CD4-positive, alpha-beta memory T cell (primary cell): ENCODE measurements around the gene NFATC4. TPM values are rescaled to one million over a fixed set of nuclear protein-coding genes. Genes with fewer than 3 reads are reported as not detected.

Experiments
- CTCF ChIA-PET: fragments of 350-600 bp; sonication (Branson Sonifier 250); formaldehyde crosslinking; loops from one replicate; lab custom pipeline; 2021; ENCODE audit warnings: inconsistent platforms; ENCODE audit not compliant: partially characterized antibody; lab: Charles Lee
- POLR2A ChIA-PET: fragments of 350-600 bp; sonication (Branson Sonifier 250); formaldehyde crosslinking; loops from one replicate; lab custom pipeline; 2021; ENCODE audit not compliant: partially characterized antibody; lab: Charles Lee
- DNase-seq, 5 donors: peaks; one replicate each; pipeline versions ENCODE4 v3.0.0 to v3.0.0-alpha.2; 2020 to 2022; ENCODE audit warnings: mixed read lengths in 1 of 5
- H3K27ac ChIP-seq: one replicate; pipeline ENCODE4 v1.7.0; 2013; ENCODE audit warnings: low read depth, low read length
- H3K27me3 ChIP-seq: 2 replicates; pipeline ENCODE4 v1.7.0; 2013; ENCODE audit warnings: mild to moderate bottlenecking, low read length, moderate library complexity; ENCODE audit not compliant: insufficient read depth
- H3K36me3 ChIP-seq: 2 replicates; pipeline ENCODE4 v1.7.0; 2013; ENCODE audit warnings: mild to moderate bottlenecking, low read length, moderate library complexity; ENCODE audit not compliant: insufficient read depth
- H3K4me1 ChIP-seq: 2 replicates; pipeline ENCODE4 v1.7.0; 2013; ENCODE audit warnings: mild to moderate bottlenecking, low read length, moderate library complexity; ENCODE audit not compliant: insufficient read depth
- H3K4me3 ChIP-seq, 2 donors: one replicate each; pipeline ENCODE4 v1.7.0; 2013; ENCODE audit warnings: low read length in 2 of 2, mild to moderate bottlenecking in 1 of 2
- H3K9me3 ChIP-seq, 2 donors: one replicate each; pipeline ENCODE4 v1.7.0; 2013; ENCODE audit warnings: low read length in 2 of 2, control low read depth in 1 of 2; ENCODE audit not compliant: control insufficient read depth in 1 of 2
- H3K27ac Mint-ChIP-seq, 7 donors: one replicate each; pipeline ENCODE4 v1.8.0; 2020 to 2021; ENCODE audit warnings: mixed read lengths in 7 of 7, mild to moderate bottlenecking in 6 of 7, inconsistent platforms in 3 of 7, moderate library complexity in 3 of 7
- H3K27me3 Mint-ChIP-seq, 2 donors: one replicate each; pipeline ENCODE4 v1.8.0; 2020 to 2021; ENCODE audit warnings: mixed read lengths in 2 of 2
- H3K36me3 Mint-ChIP-seq, 2 donors: one replicate each; pipeline ENCODE4 v1.8.0; 2020 to 2021; ENCODE audit warnings: mixed read lengths in 2 of 2, inconsistent platforms in 1 of 2, mild to moderate bottlenecking in 1 of 2
- H3K4me1 Mint-ChIP-seq, 4 donors: one replicate each; pipeline ENCODE4 v1.8.0; 2020 to 2021; ENCODE audit warnings: mixed read lengths in 4 of 4, mild to moderate bottlenecking in 1 of 4
- H3K4me3 Mint-ChIP-seq, 8 donors: one replicate each; pipeline ENCODE4 v1.8.0; 2020 to 2021; ENCODE audit warnings: mixed read lengths in 8 of 8, mild to moderate bottlenecking in 7 of 8, moderate library complexity in 6 of 8, inconsistent platforms in 3 of 8
- H3K9me3 Mint-ChIP-seq, 8 donors: one replicate each; pipeline ENCODE4 v1.8.0; 2020 to 2021; ENCODE audit warnings: mixed read lengths in 8 of 8, mild to moderate bottlenecking in 5 of 8, inconsistent platforms in 3 of 8, moderate library complexity in 1 of 8
- intact Hi-C: fragments of 100-400 bp; cut with micrococcal nuclease; formaldehyde crosslinking; loops from one replicate; pipeline ENCODE4 v1.15.1; 2023
- polyA plus RNA-seq, 2 donors: library from polyadenylated mRNA; unstranded; fragments of 300-500 nt; fragmentation: Illumina TruSeq; gene quantifications; one replicate each; pipeline ENCODE4 v1.2.3, GENCODE V29; 2021
- total RNA-seq, 2 experiments: library from RNA; stranded (reverse); gene quantifications; one replicate each; pipeline ENCODE4 v1.2.3, GENCODE V29; 2021

The NFATC4 gene
- total and polyA plus RNA-seq, 4 experiments from 2014 or later = not detected

DNA sequence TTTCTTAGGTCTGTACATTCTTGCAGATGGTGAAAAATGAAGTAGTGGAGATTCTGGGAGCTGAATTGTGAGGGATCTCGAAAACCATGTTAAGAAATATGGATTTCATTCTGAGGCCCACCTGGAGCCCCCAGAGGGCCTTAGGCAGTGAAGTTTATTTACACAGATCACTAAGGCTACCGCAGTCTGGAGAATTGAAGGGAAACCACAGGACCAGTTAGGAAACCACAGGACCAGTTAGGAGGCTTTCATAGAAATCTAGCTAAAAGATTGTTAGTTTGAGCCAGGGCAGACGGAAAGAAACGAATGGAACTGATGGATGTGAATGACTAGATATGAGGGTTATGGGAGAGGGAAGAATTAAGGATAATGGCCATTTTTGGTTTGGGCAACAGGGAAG lies 54.3 kb downstream of the NFATC4 start:
- peak in 1 of 5 donors; percentile 31 for DNase-seq
- Histone ChIP-seq H3K4me1 (peaks cover 40% of the 10 kb centered on the region), H3K9me3 (no peaks in the 10 kb centered on the region), H3K27ac (no peak overlapping the region), H3K27me3 (no peaks in the 10 kb centered on the region), H3K4me3 (no peak overlapping the region), H3K36me3 (no peaks in the 10 kb centered on the region)
- H3K4me3 Mint-ChIP-seq = no peak overlapping the region
- H3K4me1 Mint-ChIP-seq = peaks cover 18 to 24% (median 20%) of the 10 kb centered on the region in 4 donors
- CTCF ChIA-PET = interaction anchor here (6.8 to 24.1 kb wide), 3 partner anchors 9 to 91 kb away, joined by 30 to 791 read pairs (median 42); partner anchors contain the start of genes ADCY4 and RIPK3
- POLR2A ChIA-PET = interaction anchor here (1.2 to 11.1 kb wide), 3 partner anchors 9 to 17 kb away, joined by 3 to 215 read pairs (median 5); partner anchors contain the start of gene SDR39U1
- no peaks in the 10 kb centered on the region for H3K27me3 Mint-ChIP-seq
- H3K9me3 Mint-ChIP-seq = peaks cover 0 to 2% (median 0%) of the 10 kb centered on the region in 8 donors
- no peak overlapping the region for H3K27ac Mint-ChIP-seq
- H3K36me3 Mint-ChIP-seq = no peaks in the 10 kb centered on the region
- intact Hi-C loops = no loop called here

DNA sequence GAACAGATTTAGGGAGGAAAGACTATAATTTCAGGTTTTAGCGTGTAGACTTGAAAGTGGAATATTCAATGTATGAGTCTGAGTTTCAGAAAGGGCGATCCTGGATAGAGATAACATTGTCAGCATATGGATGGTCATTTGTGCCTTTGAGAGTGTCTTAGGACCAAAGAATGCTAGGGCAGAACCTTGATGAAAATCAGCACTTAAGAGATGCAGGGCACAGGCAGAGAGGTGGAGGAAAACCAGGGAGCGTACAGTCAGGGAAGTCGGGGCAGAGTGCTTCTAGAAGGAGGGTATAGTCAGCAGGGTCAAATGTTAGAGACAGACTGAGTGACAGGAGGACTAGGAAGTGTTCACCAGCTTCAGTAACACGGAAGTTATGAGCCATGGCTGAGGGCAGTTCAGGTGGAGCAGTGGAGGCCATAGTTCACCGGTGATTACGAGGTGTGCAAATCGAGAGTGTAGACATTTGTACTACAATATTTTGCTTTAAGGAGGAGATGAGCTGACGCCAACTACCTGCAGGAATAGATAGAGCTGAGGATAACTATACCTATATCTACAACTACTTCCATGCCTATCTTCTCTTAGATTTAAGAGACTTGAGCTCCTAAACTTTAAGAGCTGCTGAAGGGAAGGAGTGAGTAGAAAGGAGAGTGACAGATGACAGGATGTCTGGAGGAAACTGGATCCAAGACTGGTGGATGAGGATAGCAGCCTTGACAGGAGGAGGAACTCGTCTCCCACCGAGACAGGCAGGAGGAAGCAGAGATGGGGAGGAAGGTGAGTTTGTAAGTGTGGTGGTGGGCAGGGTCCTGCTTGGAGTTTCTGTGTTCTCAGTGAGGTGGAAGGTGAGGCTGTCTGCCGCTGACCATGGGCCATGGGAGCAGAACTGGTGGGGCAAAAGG lies 55.0 kb downstream of the NFATC4 start:
- H3K9me3 Mint-ChIP-seq = peaks cover 0 to 2% (median 0%) of the 10 kb centered on the region in 8 donors
- no peaks in the 10 kb centered on the region for H3K36me3 Mint-ChIP-seq
- no peak overlapping the region for H3K4me3 Mint-ChIP-seq
- peaks cover 21 to 29% (median 24%) of the 10 kb centered on the region in 4 donors for H3K4me1 Mint-ChIP-seq
- ChIA-PET CTCF (interaction anchor here (0.6 to 24.1 kb wide), 6 partner anchors 9 to 247 kb away, joined by 3 to 791 read pairs (median 19); partner anchors contain the start of genes ADCY4 and RIPK3), POLR2A (interaction anchor here (1.2 to 11.1 kb wide), 4 partner anchors 8 to 16 kb away, joined by 3 to 215 read pairs (median 4); partner anchors contain the start of gene SDR39U1)
- intact Hi-C loops = no loop called here
- no peaks in the 10 kb centered on the region for H3K9me3 ChIP-seq
- no peaks in the 10 kb centered on the region for H3K36me3 ChIP-seq
- DNase-seq = no peak
- H3K27me3 Mint-ChIP-seq = no peaks in the 10 kb centered on the region
- no peak overlapping the region for H3K4me3 ChIP-seq
- no peaks in the 10 kb centered on the region for H3K27me3 ChIP-seq
- H3K4me1 ChIP-seq = peaks cover 45% of the 10 kb centered on the region
- H3K27ac ChIP-seq = no peak overlapping the region
- H3K27ac Mint-ChIP-seq = no peak overlapping the region

DNA sequence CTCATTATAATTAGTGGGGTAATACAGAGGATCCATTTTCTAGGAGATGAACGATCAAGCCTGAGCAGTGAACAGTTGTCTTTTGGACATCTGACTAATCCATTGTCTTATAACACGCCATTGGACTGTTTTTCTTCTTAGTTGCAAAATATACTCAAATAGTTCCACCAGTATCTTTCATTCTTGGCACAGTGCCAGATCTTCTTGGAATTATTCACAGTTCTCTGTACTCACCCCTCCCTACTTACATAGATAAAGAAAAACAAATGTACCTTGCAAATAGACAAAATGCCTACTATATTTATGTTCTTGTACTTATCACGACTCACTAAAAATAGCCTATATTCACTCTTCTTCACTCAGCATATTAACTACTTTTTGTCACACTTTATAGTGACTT lies 57.7 kb downstream of the NFATC4 start:
- H3K27me3 Mint-ChIP-seq = no peaks in the 10 kb centered on the region
- no peaks in the 10 kb centered on the region for H3K36me3 ChIP-seq
- no peaks in the 10 kb centered on the region for H3K27me3 ChIP-seq
- H3K4me1 ChIP-seq = peaks cover 65% of the 10 kb centered on the region
- peak overlapping the region; percentile 2 to 90 (median 76) for H3K27ac Mint-ChIP-seq
- peaks cover 25 to 44% (median 33%) of the 10 kb centered on the region in 4 donors for H3K4me1 Mint-ChIP-seq
- peaks cover 0 to 2% of the 10 kb centered on the region in 2 donors for H3K36me3 Mint-ChIP-seq
- intact Hi-C loops = no loop called here
- H3K4me3 ChIP-seq = no peak overlapping the region
- DNase-seq = peak in 1 of 5 donors; percentile 25
- peaks cover 0 to 2% (median 0%) of the 10 kb centered on the region in 8 donors for H3K9me3 Mint-ChIP-seq
- H3K9me3 ChIP-seq = no peaks in the 10 kb centered on the region
- POLR2A ChIA-PET = interaction anchor here (1.3 to 11.1 kb wide), 4 partner anchors 13 to 183 kb away, joined by 5 to 215 read pairs (median 6); partner anchors contain the start of genes RIPK3, SDR39U1 and TINF2
- CTCF ChIA-PET = interaction anchor here (1.2 to 24.1 kb wide), 6 partner anchors 11 to 183 kb away, joined by 3 to 791 read pairs (median 5); partner anchors contain the start of genes ADCY4, RIPK3 and TINF2
- H3K27ac ChIP-seq = peak overlapping the region; percentile 33
- peak overlapping the region in 5 of 8 donors; percentile 5 to 45 (median 34) for H3K4me3 Mint-ChIP-seq

DNA sequence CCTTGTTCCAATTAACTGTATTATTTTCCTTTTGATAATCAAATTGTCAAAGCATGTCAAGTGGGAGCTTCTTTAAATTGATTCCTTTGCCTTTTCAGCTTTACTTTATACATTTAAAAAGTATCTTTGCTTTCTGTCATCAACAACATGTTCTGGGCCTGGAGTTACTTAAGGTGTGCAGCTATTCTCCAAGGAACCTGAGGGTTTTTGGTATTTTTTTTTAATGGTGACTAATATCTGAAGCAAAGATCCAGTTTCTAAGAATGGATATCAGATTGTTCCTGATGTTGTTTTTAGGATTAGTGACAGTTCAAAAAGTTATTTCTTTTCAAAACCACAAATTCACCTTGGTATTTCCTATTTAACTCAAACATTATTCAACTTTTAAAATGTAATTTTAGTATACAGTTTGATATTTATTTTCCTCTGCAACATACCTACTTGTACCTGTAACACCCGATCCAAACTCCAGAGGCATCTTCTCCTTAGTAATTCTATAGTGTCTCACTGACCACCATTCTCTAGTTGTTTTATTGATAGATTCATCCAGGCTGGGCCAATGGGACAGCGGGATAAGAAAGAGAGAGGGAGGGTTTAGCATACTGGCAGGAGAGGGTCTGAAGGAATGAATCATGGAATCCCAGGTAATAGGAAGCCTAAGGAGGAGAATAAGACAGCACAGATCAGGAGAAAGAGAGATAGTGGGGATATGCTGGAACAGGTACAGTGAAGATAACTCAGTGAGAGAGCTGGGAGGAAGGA lies 58.3 kb downstream of the NFATC4 start:
- no peaks in the 10 kb centered on the region for H3K9me3 ChIP-seq
- POLR2A ChIA-PET = interaction anchor here (0.7 to 11.1 kb wide), 8 partner anchors 13 to 312 kb away, joined by 3 to 361 read pairs (median 6); partner anchors contain the start of genes ADCY4, DCAF11, LTB4R and NRL
- peaks cover 0 to 2% (median 0%) of the 10 kb centered on the region in 8 donors for H3K9me3 Mint-ChIP-seq
- no peaks in the 10 kb centered on the region for H3K27me3 ChIP-seq
- H3K4me3 ChIP-seq = no peak overlapping the region
- no peaks in the 10 kb centered on the region for H3K27me3 Mint-ChIP-seq
- peak overlapping the region in 6 of 8 donors; percentile 11 to 88 (median 50) for H3K4me3 Mint-ChIP-seq
- peak overlapping the region; percentile 60 to 90 (median 83) for H3K27ac Mint-ChIP-seq
- intact Hi-C loops = no loop called here
- no peaks in the 10 kb centered on the region for H3K36me3 ChIP-seq
- H3K4me1 Mint-ChIP-seq = peaks cover 29 to 50% (median 38%) of the 10 kb centered on the region in 4 donors
- H3K27ac ChIP-seq = peak overlapping the region; percentile 44
- CTCF ChIA-PET = interaction anchor here (1.1 to 24.1 kb wide), 5 partner anchors 10 to 95 kb away, joined by 3 to 791 read pairs (median 7); partner anchors contain the start of genes ADCY4 and RIPK3
- H3K4me1 ChIP-seq = peaks cover 71% of the 10 kb centered on the region
- DNase-seq = no peak
- peaks cover 0 to 9% of the 10 kb centered on the region in 2 donors for H3K36me3 Mint-ChIP-seq

DNA sequence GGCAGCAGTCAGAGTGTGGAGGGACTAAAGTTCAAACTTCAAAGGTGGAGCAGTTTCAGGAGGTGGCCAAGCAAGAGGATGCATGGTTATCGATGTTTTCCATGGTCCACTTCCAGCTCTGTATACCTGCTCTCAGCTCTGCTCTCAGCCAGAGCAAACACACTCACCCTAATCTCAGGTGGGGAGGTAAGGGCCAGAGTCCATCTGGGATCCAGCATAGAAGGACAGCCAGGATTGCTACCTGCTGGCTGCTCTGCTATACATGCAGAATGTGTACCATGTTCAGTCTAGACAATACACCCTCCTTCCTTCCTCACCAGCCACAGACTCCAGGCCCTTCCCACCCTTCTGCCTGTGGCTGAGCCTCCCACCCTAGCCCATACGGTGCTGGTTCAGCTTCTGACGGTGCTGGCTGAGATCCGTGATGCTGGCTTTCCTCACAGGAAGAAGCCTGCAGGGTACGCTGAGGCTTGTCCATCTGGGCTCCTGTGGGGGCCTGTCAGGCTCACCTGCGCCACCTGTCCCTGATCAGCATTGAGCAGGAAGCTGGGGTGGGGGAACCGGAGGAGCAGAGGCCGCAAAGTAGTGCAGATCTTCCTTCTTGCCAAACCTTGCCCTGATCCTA lies 59.0 kb downstream of the NFATC4 start:
- Histone ChIP-seq H3K4me3 (no peak overlapping the region), H3K36me3 (peaks cover 3% of the 10 kb centered on the region), H3K27ac (peak overlapping the region; percentile 44), H3K27me3 (no peaks in the 10 kb centered on the region), H3K4me1 (peaks cover 76% of the 10 kb centered on the region), H3K9me3 (no peaks in the 10 kb centered on the region)
- peak in 2 of 5 donors; percentile 31 to 55 for DNase-seq
- no peaks in the 10 kb centered on the region for H3K27me3 Mint-ChIP-seq
- POLR2A ChIA-PET = interaction anchor here (0.7 to 11.1 kb wide), 8 partner anchors 8 to 313 kb away, joined by 3 to 361 read pairs (median 3); partner anchors contain the start of genes ADCY4, DCAF11, LTB4R and NRL
- CTCF ChIA-PET = interaction anchor here (1.1 to 24.1 kb wide), 4 partner anchors 10 to 96 kb away, joined by 4 to 791 read pairs (median 24); partner anchors contain the start of genes ADCY4 and RIPK3
- H3K4me1 Mint-ChIP-seq = peaks cover 35 to 57% (median 44%) of the 10 kb centered on the region in 4 donors
- peak overlapping the region in 4 of 8 donors; percentile 11 to 88 (median 64) for H3K4me3 Mint-ChIP-seq
- peak overlapping the region; percentile 1 to 90 (median 77) for H3K27ac Mint-ChIP-seq
- H3K9me3 Mint-ChIP-seq = peaks cover 0 to 2% (median 0%) of the 10 kb centered on the region in 8 donors
- intact Hi-C loops = no loop called here
- H3K36me3 Mint-ChIP-seq = peaks cover 5 to 15% of the 10 kb centered on the region in 2 donors
